ENCODE measurements around the gene ABI3BP.
"Not testable (repeated sequence)": the region's sequence is repeated elsewhere in the genome, so short reads cannot be mapped to it uniquely, and the experiment has no call there.

Gene ABI3BP

DNA sequence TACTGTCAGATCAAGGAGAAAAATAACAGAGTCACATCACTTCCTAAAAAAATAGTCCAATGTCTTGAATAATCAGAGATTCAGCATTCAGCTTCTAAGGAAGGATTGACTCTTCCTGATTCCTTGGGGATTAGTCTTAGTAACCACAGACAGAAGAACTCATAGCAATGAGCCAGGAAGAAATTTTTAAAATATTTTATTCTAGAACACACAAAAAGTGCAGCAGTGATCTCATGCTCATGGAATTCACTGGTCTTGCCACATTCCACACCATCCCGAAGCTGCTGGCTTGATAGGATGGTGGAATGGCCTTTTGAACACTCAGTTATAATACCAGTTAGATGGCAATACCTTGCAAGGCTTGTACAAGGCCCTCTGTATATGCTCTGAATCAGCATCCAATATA lies 43.0 kb upstream of the ABI3BP start:
- TF ChIP-seq, protein P1, sequence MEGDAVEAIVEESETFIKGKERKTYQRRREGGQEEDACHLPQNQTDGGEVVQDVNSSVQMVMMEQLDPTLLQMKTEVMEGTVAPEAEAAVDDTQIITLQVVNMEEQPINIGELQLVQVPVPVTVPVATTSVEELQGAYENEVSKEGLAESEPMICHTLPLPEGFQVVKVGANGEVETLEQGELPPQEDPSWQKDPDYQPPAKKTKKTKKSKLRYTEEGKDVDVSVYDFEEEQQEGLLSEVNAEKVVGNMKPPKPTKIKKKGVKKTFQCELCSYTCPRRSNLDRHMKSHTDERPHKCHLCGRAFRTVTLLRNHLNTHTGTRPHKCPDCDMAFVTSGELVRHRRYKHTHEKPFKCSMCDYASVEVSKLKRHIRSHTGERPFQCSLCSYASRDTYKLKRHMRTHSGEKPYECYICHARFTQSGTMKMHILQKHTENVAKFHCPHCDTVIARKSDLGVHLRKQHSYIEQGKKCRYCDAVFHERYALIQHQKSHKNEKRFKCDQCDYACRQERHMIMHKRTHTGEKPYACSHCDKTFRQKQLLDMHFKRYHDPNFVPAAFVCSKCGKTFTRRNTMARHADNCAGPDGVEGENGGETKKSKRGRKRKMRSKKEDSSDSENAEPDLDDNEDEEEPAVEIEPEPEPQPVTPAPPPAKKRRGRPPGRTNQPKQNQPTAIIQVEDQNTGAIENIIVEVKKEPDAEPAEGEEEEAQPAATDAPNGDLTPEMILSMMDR (IDR thresholded peaks at IDR 0.05; ENCODE audit: low read depth, low read length): no peak
- DNase-seq (ENCODE audit: low read depth in 2 of 2): peak; percentile 93 to 98
- no peak overlapping the region for H3K4me3 ChIP-seq (replicated peaks in 1 of 2; ENCODE audit: low read depth in 2 of 2, low read length in 2 of 2)

DNA sequence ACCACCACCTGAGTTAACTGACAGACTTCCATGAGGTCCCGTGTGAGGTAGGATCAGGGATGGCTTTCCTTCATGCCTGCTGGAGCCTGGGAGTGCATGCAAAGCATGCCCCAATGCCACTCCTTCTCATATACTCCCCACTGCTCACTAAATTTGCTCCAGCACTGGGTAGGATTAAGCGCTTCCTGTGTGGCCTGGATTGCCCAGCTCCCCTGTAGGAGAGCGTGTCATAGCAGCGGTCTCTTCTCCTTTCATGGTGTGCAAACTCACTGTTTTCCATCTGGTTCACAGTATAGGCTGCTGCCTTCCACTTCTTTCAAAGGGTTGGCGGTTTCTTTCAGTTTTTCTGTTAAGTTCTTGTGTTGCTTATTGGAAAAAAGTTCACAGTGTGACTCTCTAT lies 34.1 kb upstream of the ABI3BP start:
- TF ChIP-seq, protein P1 (IDR thresholded peaks at IDR 0.05; ENCODE audit: low read depth, low read length): no peak
- no peak overlapping the region for H3K4me3 ChIP-seq (replicated peaks in 1 of 2; ENCODE audit: low read depth in 2 of 2, low read length in 2 of 2)
- DNase-seq (ENCODE audit: low read depth in 2 of 2): no peak

DNA sequence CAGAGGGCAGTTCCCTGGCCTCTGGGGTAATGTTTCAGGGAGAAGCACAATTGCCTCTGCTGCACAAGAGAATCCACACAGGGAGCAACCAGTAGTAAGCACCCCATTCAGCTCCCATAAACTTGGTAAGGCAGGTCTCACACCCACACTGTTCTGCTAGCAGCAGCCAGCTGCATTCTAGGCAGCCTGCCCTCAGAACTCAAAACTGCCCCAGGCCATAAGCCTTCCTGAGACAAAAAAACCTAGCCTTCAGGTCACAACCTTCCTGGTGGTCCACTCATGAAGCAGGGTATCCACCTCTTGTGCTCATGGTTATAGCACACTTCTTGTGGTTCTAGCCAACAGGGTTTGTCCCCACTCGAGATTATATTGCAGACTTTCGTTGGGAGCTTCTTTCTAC lies 33.7 kb upstream of the ABI3BP start:
- no peak overlapping the region for H3K4me3 ChIP-seq (replicated peaks in 1 of 2; ENCODE audit: low read depth in 2 of 2, low read length in 2 of 2)
- DNase-seq (ENCODE audit: low read depth in 2 of 2): no peak
- TF ChIP-seq, protein P1 (IDR thresholded peaks at IDR 0.05; ENCODE audit: low read depth, low read length): no peak

DNA sequence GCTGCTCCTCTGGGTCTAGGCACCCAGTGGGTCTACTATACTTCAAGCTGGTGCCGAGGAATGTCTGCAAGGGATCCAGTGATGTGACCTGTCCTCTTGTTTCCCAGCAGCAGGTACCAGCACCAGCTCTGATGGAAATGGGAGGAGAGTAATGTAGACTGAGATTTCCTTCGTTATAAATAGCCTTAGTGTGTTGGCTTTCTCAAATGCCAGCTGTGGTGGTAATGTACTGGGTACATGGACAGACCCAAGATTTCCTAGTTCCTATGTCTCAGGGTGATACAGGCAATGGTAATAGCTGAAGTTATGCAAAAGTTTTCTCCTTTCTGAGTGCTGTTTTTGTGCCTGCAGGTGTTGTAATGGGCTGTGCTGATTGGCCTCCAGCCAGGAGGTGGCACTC lies 33.0 kb upstream of the ABI3BP start:
- DNase-seq (ENCODE audit: low read depth in 2 of 2): no peak
- TF ChIP-seq, protein P1 (IDR thresholded peaks at IDR 0.05; ENCODE audit: low read depth, low read length): no peak
- no peak overlapping the region for H3K4me3 ChIP-seq (replicated peaks in 1 of 2; ENCODE audit: low read depth in 2 of 2, low read length in 2 of 2)

DNA sequence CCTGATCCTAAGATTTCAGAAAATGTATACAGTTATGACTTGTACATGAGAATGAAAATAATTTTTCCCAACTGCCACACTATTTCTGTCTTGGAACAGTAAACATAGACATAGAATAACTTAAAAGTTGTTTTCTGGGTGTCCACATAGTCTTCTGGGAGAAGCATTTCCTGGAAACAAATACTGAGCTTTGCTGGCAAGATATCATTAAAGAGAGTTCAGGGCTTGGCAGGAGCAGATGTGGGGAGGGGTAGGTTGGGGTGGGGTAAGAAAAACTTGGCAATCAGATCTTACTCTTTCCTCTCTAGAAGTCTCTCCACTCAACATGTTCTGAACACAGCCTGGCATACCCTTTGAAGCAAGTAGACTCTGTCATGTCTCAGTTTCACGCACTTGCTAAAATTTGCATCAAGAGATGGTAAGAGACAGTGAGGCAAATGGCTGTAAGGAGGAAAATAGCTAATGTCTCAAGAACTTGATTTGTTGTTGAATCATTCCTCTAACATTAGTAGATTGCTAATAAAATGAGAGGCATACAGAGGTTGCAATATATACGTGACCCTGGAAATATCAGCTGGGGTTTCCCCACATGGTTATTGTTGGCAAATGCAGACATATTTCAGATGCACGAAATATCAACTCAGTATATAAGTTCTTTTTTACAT lies 27.3 kb upstream of the ABI3BP start:
- TF ChIP-seq, protein P1 (IDR thresholded peaks at IDR 0.05; ENCODE audit: low read depth, low read length): no peak
- H3K4me3 ChIP-seq (replicated peaks in 1 of 2; ENCODE audit: low read depth in 2 of 2, low read length in 2 of 2): no peak overlapping the region
- DNase-seq (ENCODE audit: low read depth in 2 of 2): peak; percentile 53 to 88

DNA sequence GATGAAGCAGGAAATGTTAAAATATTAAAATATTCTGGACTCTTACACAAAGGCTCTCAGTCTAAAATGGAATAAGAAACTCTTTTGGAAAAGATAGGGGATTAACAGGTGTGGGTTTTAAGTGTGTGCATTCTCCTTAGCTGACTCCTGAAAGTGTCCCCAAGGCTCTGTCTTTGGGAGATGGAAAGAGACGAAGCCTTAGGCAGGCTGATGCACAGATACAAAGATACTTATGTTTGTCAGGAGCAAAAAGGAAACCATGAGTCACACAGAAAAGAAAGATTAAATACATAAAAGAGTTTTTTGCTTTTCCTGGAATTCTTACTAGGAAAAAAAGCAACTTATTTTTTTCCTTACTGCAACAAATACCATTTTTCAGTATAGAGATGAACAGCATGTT lies 23.8 kb upstream of the ABI3BP start:
- DNase-seq (ENCODE audit: low read depth in 2 of 2): peak; percentile 45 to 61
- TF ChIP-seq, protein P1 (IDR thresholded peaks at IDR 0.05; ENCODE audit: low read depth, low read length): no peak
- no peak overlapping the region for H3K4me3 ChIP-seq (replicated peaks in 1 of 2; ENCODE audit: low read depth in 2 of 2, low read length in 2 of 2)

DNA sequence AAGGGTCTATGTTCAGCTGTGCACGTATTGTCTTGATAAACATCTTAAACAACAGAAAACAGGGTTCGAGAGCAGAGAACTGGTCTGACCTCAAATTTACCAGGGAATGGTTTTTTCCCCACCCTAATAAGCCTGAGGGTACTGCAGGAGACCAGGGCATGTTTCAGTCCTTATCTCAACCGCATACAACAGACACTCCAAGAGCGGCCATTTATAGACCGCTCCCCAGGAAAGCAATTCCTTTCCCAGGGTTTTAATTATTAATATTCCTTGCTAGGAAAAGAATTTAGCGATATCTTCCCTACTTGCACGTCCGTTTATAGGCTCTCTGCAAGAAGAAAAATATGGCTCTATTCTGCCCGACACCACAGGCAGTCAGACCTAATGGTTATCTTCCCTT lies 19.1 kb upstream of the ABI3BP start:
- not testable (repeated sequence) for H3K4me3 ChIP-seq (replicated peaks in 1 of 2; ENCODE audit: low read depth in 2 of 2, low read length in 2 of 2); DNase-seq (ENCODE audit: low read depth in 2 of 2)

All from cardiac fibroblast (primary cell).